Heart left ventricle (tissue), 13 donors: ENCODE measurements around the gene HSPA9.

Source experiments
- CTCF ChIP-seq, 12 donors: fragments of 200-600 bp; sonication (generic) in 4 of 12; IDR thresholded peaks; one replicate each; pipeline versions ENCODE4 v1.5.0 to v1.8.0; 2018 to 2022; ENCODE audit warnings: antibody characterized with exemption in 12 of 12, mild to moderate bottlenecking in 5 of 12
- POLR2A ChIP-seq, 2 donors: fragments of 450-650 bp; IDR thresholded peaks; one replicate each; pipeline ENCODE4 v1.6.1; 2017; ENCODE audit warnings: antibody characterized with exemption in 2 of 2, mild to moderate bottlenecking in 2 of 2, moderate library complexity in 2 of 2
- donor health status: ischemic (EF 13 %, LVEDD 7.1; RV severe dilation, severe dysfunction).
- donor health status: DM: no; HTN: yes; CAD: no.
- donor health status: DM: no; HTN: no; CAD: no.
- donor health status: ischemic (EF 25% LVEDD 6.9; RV normal size, moderate dysfunction).
- donor health status: ischemic (EF 25% LVEDD 5.7; RV mildly dilated, moderate dysfunction).
- donor health status: ischemic (EF 35%, LVEDD 5.7; RV mildly dilated, moderate dysfunction).
- donor health status: nonischemic (EF 11% LVEDD 7.7; RV severe dilation, severe dysfunction).
- donor health status: DM: yes; HTN: yes; CAD: no.
- donor health status: PGD.
- donor health status: ischemic (EF 29% LVEDD 5.4; RV normal size, mild dysfunction).
- donor health status: nonischemic (EF 23%, LVEDD 6.1; RV moderate dilation, normal function).

- TF ChIP-seq CTCF (IDR thresholded peaks at IDR 0.05) (no peak), POLR2A (IDR thresholded peaks at IDR 0.05) (no peak)
These were observed 14.2 kb downstream of the HSPA9 start for GRCh38 chr5:138560971-138561370.
